ENCODE results near the gene CANX.

CANX gene

GRCh38 chr5:179766726-179767455, 68.1 kb downstream of the CANX start:
- H3K79me2 ChIP-seq (ENCODE audit: control insufficient read depth, insufficient read depth, low read length, unreplicated experiment): peaks cover 40% of the 10 kb centered on the region
- peak overlapping the region; percentile 14; the same call in 1 of the 2 replicates for H3K4me3 ChIP-seq (ENCODE audit: low read depth, low read length)
- H2AFZ ChIP-seq (ENCODE audit: low read length, unreplicated experiment): no peak overlapping the region
- no peaks in the 10 kb centered on the region for H3K27me3 ChIP-seq (ENCODE audit: insufficient read depth, low read length)
- H3K27ac ChIP-seq (ENCODE audit: low read depth, low read length): peak overlapping the region; percentile 78
- peaks cover 47% of the 10 kb centered on the region for H3K4me1 ChIP-seq (ENCODE audit: control insufficient read depth, insufficient read depth, low read length, unreplicated experiment)
- H3K36me3 ChIP-seq (ENCODE audit: insufficient read depth, low read length): peaks cover 17% of the 10 kb centered on the region; the same call in 1 of the 2 replicates

- H3K4me1 ChIP-seq (ENCODE audit: control insufficient read depth, insufficient read depth, low read length, unreplicated experiment): peaks cover 40% of the 10 kb centered on the region
- H3K36me3 ChIP-seq (ENCODE audit: insufficient read depth, low read length): peaks cover 20% of the 10 kb centered on the region; the same call in 1 of the 2 replicates
- H2AFZ ChIP-seq (ENCODE audit: low read length, unreplicated experiment): no peak overlapping the region
- H3K27me3 ChIP-seq (ENCODE audit: insufficient read depth, low read length): no peaks in the 10 kb centered on the region
- H3K4me3 ChIP-seq (ENCODE audit: low read depth, low read length): no peak overlapping the region
- peaks cover 40% of the 10 kb centered on the region for H3K79me2 ChIP-seq (ENCODE audit: control insufficient read depth, insufficient read depth, low read length, unreplicated experiment)
- H3K27ac ChIP-seq (ENCODE audit: low read depth, low read length): no peak overlapping the region
These were observed 68.8 kb downstream of the CANX start for GRCh38 chr5:179767496-179768100.

DNA sequence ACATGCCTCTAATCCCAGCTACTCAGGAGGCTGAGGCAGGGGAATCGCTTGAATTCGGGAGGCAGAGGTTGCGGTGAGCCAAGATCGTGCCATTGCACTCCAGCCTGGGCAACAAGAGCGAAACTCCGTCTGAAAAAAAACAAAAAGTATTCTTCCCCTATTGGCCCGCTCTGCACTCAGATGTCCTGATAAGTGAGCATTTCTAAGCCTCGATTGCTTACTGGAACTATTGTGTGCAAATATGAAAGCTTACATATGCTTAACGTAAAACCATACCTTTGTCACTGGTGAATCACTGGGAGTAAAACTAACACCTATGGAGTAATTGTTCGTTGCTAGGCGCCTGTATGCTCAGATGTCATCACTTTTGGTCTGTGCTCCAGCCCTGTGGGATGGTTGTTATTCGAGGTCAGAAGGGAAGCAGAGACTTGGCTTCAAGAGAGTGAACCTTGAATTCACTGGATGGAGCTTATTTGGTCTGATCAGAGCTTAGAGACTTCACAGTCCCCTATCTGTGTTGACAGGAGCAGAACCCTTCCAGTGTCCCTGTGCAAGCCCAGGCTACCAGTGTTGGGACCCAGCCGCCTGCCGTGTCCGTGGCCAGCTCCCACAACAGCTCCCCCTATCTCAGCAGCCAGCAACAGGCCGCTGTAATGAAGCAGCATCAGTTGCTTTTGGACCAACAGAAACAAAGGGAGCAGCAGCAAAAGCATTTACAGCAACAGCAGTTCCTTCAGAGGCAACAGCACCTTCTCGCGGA, 69.7 kb downstream of the CANX start:
- H2AFZ ChIP-seq (ENCODE audit: low read length, unreplicated experiment): no peak overlapping the region
- H3K79me2 ChIP-seq (ENCODE audit: control insufficient read depth, insufficient read depth, low read length, unreplicated experiment): peaks cover 37% of the 10 kb centered on the region
- peaks cover 32% of the 10 kb centered on the region for H3K4me1 ChIP-seq (ENCODE audit: control insufficient read depth, insufficient read depth, low read length, unreplicated experiment)
- H3K4me3 ChIP-seq (ENCODE audit: low read depth, low read length): no peak overlapping the region
- H3K36me3 ChIP-seq (ENCODE audit: insufficient read depth, low read length): peaks cover 20% of the 10 kb centered on the region; the same call in 1 of the 2 replicates
- H3K27ac ChIP-seq (ENCODE audit: low read depth, low read length): no peak overlapping the region
- no peaks in the 10 kb centered on the region for H3K27me3 ChIP-seq (ENCODE audit: insufficient read depth, low read length)

DNA sequence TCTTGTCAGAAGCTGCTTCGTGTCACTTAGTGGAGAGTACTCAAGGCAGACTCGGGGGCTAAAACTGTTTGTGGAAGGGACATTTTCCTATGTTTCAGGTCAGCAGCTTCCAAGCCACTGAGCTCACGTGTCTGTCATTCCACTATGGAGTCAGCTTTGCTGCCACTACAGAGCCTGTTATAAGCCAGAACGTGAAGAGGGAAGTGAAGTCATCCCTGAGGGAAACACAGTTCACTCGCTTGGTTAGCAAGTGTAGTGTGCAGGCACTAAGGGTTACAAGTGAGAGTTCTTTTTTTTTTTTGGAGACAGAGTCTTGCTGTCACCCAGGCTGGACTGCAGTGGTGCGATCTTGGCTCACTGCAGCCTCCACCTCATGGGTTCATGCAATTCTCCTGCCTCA, 70.5 kb downstream of the CANX start:
- H3K36me3 ChIP-seq (ENCODE audit: insufficient read depth, low read length): peaks cover 22% of the 10 kb centered on the region; the same call in 1 of the 2 replicates
- H2AFZ ChIP-seq (ENCODE audit: low read length, unreplicated experiment): no peak overlapping the region
- H3K4me1 ChIP-seq (ENCODE audit: control insufficient read depth, insufficient read depth, low read length, unreplicated experiment): peaks cover 25% of the 10 kb centered on the region
- H3K27ac ChIP-seq (ENCODE audit: low read depth, low read length): no peak overlapping the region
- H3K27me3 ChIP-seq (ENCODE audit: insufficient read depth, low read length): no peaks in the 10 kb centered on the region
- peaks cover 30% of the 10 kb centered on the region for H3K79me2 ChIP-seq (ENCODE audit: control insufficient read depth, insufficient read depth, low read length, unreplicated experiment)
- no peak overlapping the region for H3K4me3 ChIP-seq (ENCODE audit: low read depth, low read length)

GRCh38 chr5:179769796-179770195, 71.0 kb downstream of the CANX start:
- H2AFZ ChIP-seq (ENCODE audit: low read length, unreplicated experiment): no peak overlapping the region
- H3K27ac ChIP-seq (ENCODE audit: low read depth, low read length): no peak overlapping the region
- H3K4me3 ChIP-seq (ENCODE audit: low read depth, low read length): no peak overlapping the region
- H3K36me3 ChIP-seq (ENCODE audit: insufficient read depth, low read length): peaks cover 25% of the 10 kb centered on the region; the same call in 1 of the 2 replicates
- H3K4me1 ChIP-seq (ENCODE audit: control insufficient read depth, insufficient read depth, low read length, unreplicated experiment): peaks cover 21% of the 10 kb centered on the region
- H3K79me2 ChIP-seq (ENCODE audit: control insufficient read depth, insufficient read depth, low read length, unreplicated experiment): peaks cover 30% of the 10 kb centered on the region
- no peaks in the 10 kb centered on the region for H3K27me3 ChIP-seq (ENCODE audit: insufficient read depth, low read length)

GRCh38 chr5:179771311-179771895, 72.6 kb downstream of the CANX start:
- H3K4me3 ChIP-seq (ENCODE audit: low read depth, low read length): no peak overlapping the region
- peaks cover 23% of the 10 kb centered on the region for H3K79me2 ChIP-seq (ENCODE audit: control insufficient read depth, insufficient read depth, low read length, unreplicated experiment)
- H3K27ac ChIP-seq (ENCODE audit: low read depth, low read length): no peak overlapping the region
- no peak overlapping the region for H2AFZ ChIP-seq (ENCODE audit: low read length, unreplicated experiment)
- peaks cover 32% of the 10 kb centered on the region; the same call in 1 of the 2 replicates for H3K36me3 ChIP-seq (ENCODE audit: insufficient read depth, low read length)
- peaks cover 6% of the 10 kb centered on the region for H3K4me1 ChIP-seq (ENCODE audit: control insufficient read depth, insufficient read depth, low read length, unreplicated experiment)
- no peaks in the 10 kb centered on the region for H3K27me3 ChIP-seq (ENCODE audit: insufficient read depth, low read length)

- Histone ChIP-seq H3K4me3 (ENCODE audit: low read depth, low read length) (no peak overlapping the region), H2AFZ (ENCODE audit: low read length, unreplicated experiment) (no peak overlapping the region), H3K79me2 (ENCODE audit: control insufficient read depth, insufficient read depth, low read length, unreplicated experiment) (peaks cover 14% of the 10 kb centered on the region), H3K27me3 (ENCODE audit: insufficient read depth, low read length) (no peaks in the 10 kb centered on the region), H3K27ac (ENCODE audit: low read depth, low read length) (no peak overlapping the region), H3K36me3 (ENCODE audit: insufficient read depth, low read length) (peaks cover 34% of the 10 kb centered on the region; the same call in 1 of the 2 replicates), H3K4me1 (ENCODE audit: control insufficient read depth, insufficient read depth, low read length, unreplicated experiment) (no peaks in the 10 kb centered on the region)
These were observed 73.6 kb downstream of the CANX start for GRCh38 chr5:179772351-179772750.

GRCh38 chr5:179773686-179774040, 74.9 kb downstream of the CANX start:
- Histone ChIP-seq H2AFZ (ENCODE audit: low read length, unreplicated experiment) (no peak overlapping the region), H3K79me2 (ENCODE audit: control insufficient read depth, insufficient read depth, low read length, unreplicated experiment) (peaks cover 7% of the 10 kb centered on the region), H3K27me3 (ENCODE audit: insufficient read depth, low read length) (no peaks in the 10 kb centered on the region), H3K27ac (ENCODE audit: low read depth, low read length) (no peak overlapping the region), H3K36me3 (ENCODE audit: insufficient read depth, low read length) (peaks cover 38% of the 10 kb centered on the region; the same call in 1 of the 2 replicates), H3K4me3 (ENCODE audit: low read depth, low read length) (no peak overlapping the region), H3K4me1 (ENCODE audit: control insufficient read depth, insufficient read depth, low read length, unreplicated experiment) (no peaks in the 10 kb centered on the region)

GRCh38 chr5:179774442-179774841, 75.7 kb downstream of the CANX start:
- H3K36me3 ChIP-seq (ENCODE audit: insufficient read depth, low read length): peaks cover 38% of the 10 kb centered on the region; the same call in 1 of the 2 replicates
- no peak overlapping the region for H2AFZ ChIP-seq (ENCODE audit: low read length, unreplicated experiment)
- no peaks in the 10 kb centered on the region for H3K79me2 ChIP-seq (ENCODE audit: control insufficient read depth, insufficient read depth, low read length, unreplicated experiment)

DNA sequence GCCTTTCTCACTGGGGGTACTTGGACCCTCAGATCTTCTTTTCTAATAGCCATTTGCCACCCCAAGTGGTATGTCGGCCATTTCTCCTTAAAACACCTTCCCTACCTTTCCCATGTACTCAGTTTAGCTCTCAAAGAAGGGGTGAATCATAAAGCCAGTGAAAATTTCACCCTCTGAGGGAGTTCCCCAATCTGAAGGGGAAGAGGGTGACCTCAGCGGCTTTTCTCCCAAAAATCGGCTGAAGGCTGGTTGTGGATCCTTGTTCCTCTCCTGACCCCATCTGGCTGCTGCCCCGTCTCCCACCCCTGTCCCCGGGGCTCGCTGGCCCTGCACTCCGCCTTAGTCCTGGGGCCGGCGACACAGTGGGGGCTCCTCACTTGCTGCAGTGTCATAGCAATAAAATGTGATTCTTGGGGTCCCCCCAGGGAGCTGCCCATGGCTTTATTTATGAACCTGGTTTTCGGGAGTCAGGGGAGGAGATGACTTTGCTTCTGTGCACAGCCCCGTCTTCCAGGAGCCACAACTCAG, 77.7 kb downstream of the CANX start:
- no peaks in the 10 kb centered on the region for H3K27me3 ChIP-seq (ENCODE audit: insufficient read depth, low read length)
- no peak overlapping the region for H3K4me3 ChIP-seq (ENCODE audit: low read depth, low read length)
- H3K4me1 ChIP-seq (ENCODE audit: control insufficient read depth, insufficient read depth, low read length, unreplicated experiment): no peaks in the 10 kb centered on the region
- H3K36me3 ChIP-seq (ENCODE audit: insufficient read depth, low read length): peaks cover 26% of the 10 kb centered on the region; the same call in 1 of the 2 replicates
- no peak overlapping the region for H3K27ac ChIP-seq (ENCODE audit: low read depth, low read length)
- H2AFZ ChIP-seq (ENCODE audit: low read length, unreplicated experiment): no peak overlapping the region
- H3K79me2 ChIP-seq (ENCODE audit: control insufficient read depth, insufficient read depth, low read length, unreplicated experiment): no peaks in the 10 kb centered on the region

More at GRCh38 chr5:179774442-179774841, 75.7 kb downstream of the CANX start:
- Histone ChIP-seq H3K27ac (ENCODE audit: low read depth, low read length) (no peak overlapping the region), H3K4me1 (ENCODE audit: control insufficient read depth, insufficient read depth, low read length, unreplicated experiment) (no peaks in the 10 kb centered on the region), H3K27me3 (ENCODE audit: insufficient read depth, low read length) (no peaks in the 10 kb centered on the region), H3K4me3 (ENCODE audit: low read depth, low read length) (no peak overlapping the region)
